Measurements from ENCODE around the gene GOLGA6L10.

DNA sequence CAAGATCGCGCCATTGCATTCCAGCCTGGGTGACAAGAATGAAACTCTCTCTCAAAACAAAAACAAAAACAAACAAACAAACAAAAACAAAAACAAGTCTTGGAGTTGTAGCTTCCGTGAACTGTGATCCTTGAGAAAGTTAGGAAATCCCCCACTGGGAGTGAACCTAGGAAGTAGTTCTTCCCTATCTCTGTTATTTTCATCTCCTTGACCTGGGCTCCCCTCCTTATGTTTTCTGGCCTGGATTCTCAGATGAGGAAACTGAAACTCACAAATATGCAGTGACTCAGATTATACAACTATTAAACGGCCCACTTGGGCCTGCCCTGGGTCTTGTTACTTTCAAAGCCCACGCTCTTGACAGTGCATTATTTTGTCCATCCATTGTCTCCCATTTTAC lies 57.0 kb downstream of the GOLGA6L10 start:
- TF ChIP-seq, protein P1, sequence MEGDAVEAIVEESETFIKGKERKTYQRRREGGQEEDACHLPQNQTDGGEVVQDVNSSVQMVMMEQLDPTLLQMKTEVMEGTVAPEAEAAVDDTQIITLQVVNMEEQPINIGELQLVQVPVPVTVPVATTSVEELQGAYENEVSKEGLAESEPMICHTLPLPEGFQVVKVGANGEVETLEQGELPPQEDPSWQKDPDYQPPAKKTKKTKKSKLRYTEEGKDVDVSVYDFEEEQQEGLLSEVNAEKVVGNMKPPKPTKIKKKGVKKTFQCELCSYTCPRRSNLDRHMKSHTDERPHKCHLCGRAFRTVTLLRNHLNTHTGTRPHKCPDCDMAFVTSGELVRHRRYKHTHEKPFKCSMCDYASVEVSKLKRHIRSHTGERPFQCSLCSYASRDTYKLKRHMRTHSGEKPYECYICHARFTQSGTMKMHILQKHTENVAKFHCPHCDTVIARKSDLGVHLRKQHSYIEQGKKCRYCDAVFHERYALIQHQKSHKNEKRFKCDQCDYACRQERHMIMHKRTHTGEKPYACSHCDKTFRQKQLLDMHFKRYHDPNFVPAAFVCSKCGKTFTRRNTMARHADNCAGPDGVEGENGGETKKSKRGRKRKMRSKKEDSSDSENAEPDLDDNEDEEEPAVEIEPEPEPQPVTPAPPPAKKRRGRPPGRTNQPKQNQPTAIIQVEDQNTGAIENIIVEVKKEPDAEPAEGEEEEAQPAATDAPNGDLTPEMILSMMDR (IDR thresholded peaks at IDR 0.05): no peak
- TF ChIP-seq POLR2A (IDR thresholded peaks at IDR 0.05): no peak

Data from uterus (tissue), 2 donors.